H9 (cell line): ENCODE data around the gene STK11IP. TPM values are rescaled to one million over a fixed set of nuclear protein-coding genes. Genes with fewer than 3 reads are reported as not detected.

Source experiments
- DNase-seq: peaks from one replicate; pipeline ENCODE4 v3.0.0-alpha.2; 2017
- H2AFZ ChIP-seq: one replicate; pipeline ENCODE4 v1.6.1; 2013; ENCODE audit warnings: mild to moderate bottlenecking, low read length, control low read depth, moderate library complexity
- H2AK5ac ChIP-seq: 2 replicates; pipeline ENCODE4 v1.6.1; 2013; ENCODE audit warnings: low read length, control low read depth, mixed read lengths; ENCODE audit not compliant: insufficient read length
- H2BK120ac ChIP-seq: one replicate; pipeline ENCODE4 v1.6.1; 2013; ENCODE audit warnings: low read depth, mild to moderate bottlenecking, low read length, control low read depth, inconsistent platforms; ENCODE audit not compliant: poor library complexity, severe bottlenecking
- H2BK12ac ChIP-seq: 2 replicates; pipeline ENCODE4 v1.6.1; 2013; ENCODE audit warnings: low read length, control low read depth, mixed read lengths, low read depth; ENCODE audit not compliant: insufficient read length
- H2BK15ac ChIP-seq: 2 replicates; pipeline ENCODE4 v1.6.1; 2013; ENCODE audit warnings: low read depth, low read length, control low read depth
- H2BK20ac ChIP-seq: one replicate; pipeline ENCODE4 v1.6.1; 2013; ENCODE audit warnings: low read depth, mild to moderate bottlenecking, low read length, control low read depth, inconsistent platforms; ENCODE audit not compliant: poor library complexity, severe bottlenecking
- H2BK5ac ChIP-seq: 2 replicates; pipeline ENCODE4 v1.6.1; 2013; ENCODE audit warnings: low read length, control low read depth, mixed read lengths; ENCODE audit not compliant: insufficient read length
- H3K14ac ChIP-seq: 2 replicates; pipeline ENCODE4 v1.6.1; 2013; ENCODE audit warnings: low read length, control low read depth; ENCODE audit not compliant: insufficient read depth
- H3K18ac ChIP-seq: 2 replicates; pipeline ENCODE4 v1.6.1; 2013; ENCODE audit warnings: low read depth, mild to moderate bottlenecking, mixed read lengths, low read length, control low read depth; ENCODE audit not compliant: insufficient read length
- H3K23ac ChIP-seq: 2 replicates; pipeline ENCODE4 v1.6.1; 2013; ENCODE audit warnings: low read length, control low read depth, mixed read lengths, low read depth; ENCODE audit not compliant: insufficient read length
- H3K23me2 ChIP-seq: 2 replicates; pipeline ENCODE4 v1.6.1; 2013; ENCODE audit warnings: low read depth, mild to moderate bottlenecking, mixed read lengths, low read length, control low read depth; ENCODE audit not compliant: insufficient read length, poor library complexity, severe bottlenecking
- H3K27ac ChIP-seq: 2 replicates; pipeline ENCODE4 v1.5.1; 2013; ENCODE audit warnings: low read length, control low read depth, mixed read lengths, low read depth; ENCODE audit not compliant: insufficient read length
- H3K27me3 ChIP-seq: 2 replicates; pipeline ENCODE4 v1.6.1; 2013; ENCODE audit warnings: low read length, control low read depth, inconsistent platforms; ENCODE audit not compliant: insufficient read depth
- H3K4ac ChIP-seq: 2 replicates; pipeline ENCODE4 v1.6.1; 2013; ENCODE audit warnings: low read depth, mild to moderate bottlenecking, control low read depth, inconsistent platforms, low read length, moderate library complexity
- H3K4me1 ChIP-seq: 2 replicates; pipeline ENCODE4 v1.6.1; 2013; ENCODE audit warnings: low read length, control low read depth, inconsistent platforms; ENCODE audit not compliant: insufficient read depth
- H3K4me2 ChIP-seq: 2 replicates; pipeline ENCODE4 v1.6.1; 2013; ENCODE audit warnings: low read length, control low read depth, mixed read lengths; ENCODE audit not compliant: insufficient read length, insufficient read depth
- H3K56ac ChIP-seq: 2 replicates; pipeline ENCODE4 v1.6.1; 2013; ENCODE audit warnings: low read depth, mild to moderate bottlenecking, mixed read lengths, low read length, control low read depth; ENCODE audit not compliant: insufficient read length
- H3K79me1 ChIP-seq: 2 replicates; pipeline ENCODE4 v1.6.1; 2013; ENCODE audit warnings: low read depth, mild to moderate bottlenecking, moderate library complexity, low read length, control low read depth, inconsistent platforms; ENCODE audit not compliant: insufficient read depth, poor library complexity, severe bottlenecking
- H3K79me2 ChIP-seq: 2 replicates; pipeline ENCODE4 v1.6.1; 2013; ENCODE audit warnings: low read length, control low read depth, inconsistent platforms; ENCODE audit not compliant: insufficient read depth
- H3K9ac ChIP-seq: 2 replicates; pipeline ENCODE4 v1.6.1; 2013; ENCODE audit warnings: low read length, control low read depth, mixed read lengths; ENCODE audit not compliant: insufficient read length; ENCODE audit errors: extremely low read depth
- H3K9me3 ChIP-seq: one replicate; pipeline ENCODE4 v1.6.1; 2013; ENCODE audit warnings: low read depth, low read length, inconsistent platforms; ENCODE audit not compliant: control insufficient read depth
- H3T11ph ChIP-seq: one replicate; pipeline ENCODE4 v1.6.1; 2013; ENCODE audit warnings: mild to moderate bottlenecking, low read length, control low read depth, inconsistent platforms
- H4K20me1 ChIP-seq: one replicate; pipeline ENCODE4 v1.6.1; 2013; ENCODE audit not compliant: control insufficient read depth, insufficient read length, insufficient read depth
- H4K5ac ChIP-seq: 2 replicates; pipeline ENCODE4 v1.6.1; 2013; ENCODE audit warnings: low read depth, mild to moderate bottlenecking, mixed read lengths, low read length, control low read depth; ENCODE audit not compliant: insufficient read length
- H4K8ac ChIP-seq: replicated peaks from 2 replicates; pipeline ENCODE4 v1.6.1; 2013; ENCODE audit warnings: low read length, control low read depth, mixed read lengths, low read depth; ENCODE audit not compliant: insufficient read length
- H4K91ac ChIP-seq: 2 replicates; pipeline ENCODE4 v1.6.1; 2013; ENCODE audit warnings: low read depth, mild to moderate bottlenecking, moderate library complexity, mixed read lengths, low read length, control low read depth; ENCODE audit not compliant: insufficient read length
- H3K27ac Mint-ChIP-seq, 3 experiments: 2 replicates in 2 of 3; 3 replicates in 1 of 3; pipeline ENCODE4 v1.8.0; 2020 to 2021; ENCODE audit warnings: mixed read lengths in 3 of 3, mild to moderate bottlenecking in 1 of 3, moderate library complexity in 1 of 3
- H3K27me3 Mint-ChIP-seq: 2 replicates; pipeline ENCODE4 v1.8.0; 2021; ENCODE audit warnings: low read depth, mild to moderate bottlenecking, moderate library complexity, mixed read lengths
- H3K36me3 Mint-ChIP-seq, 3 experiments: 2 replicates in 2 of 3; 3 replicates in 1 of 3; pipeline ENCODE4 v1.8.0; 2020 to 2021; ENCODE audit warnings: low read depth in 3 of 3, mixed read lengths in 3 of 3; ENCODE audit not compliant: insufficient read depth in 1 of 3
- H3K4me1 Mint-ChIP-seq, 2 experiments: 2 replicates each; pipeline ENCODE4 v1.8.0; 2020; ENCODE audit warnings: mixed read lengths in 2 of 2
- H3K4me3 Mint-ChIP-seq, 2 experiments: 2 replicates in 1 of 2; 3 replicates in 1 of 2; pipeline ENCODE4 v1.8.0; 2020 to 2021; ENCODE audit warnings: mild to moderate bottlenecking in 2 of 2, mixed read lengths in 2 of 2, moderate library complexity in 1 of 2
- H3K9me3 Mint-ChIP-seq, 2 experiments: 2 replicates in 1 of 2; 3 replicates in 1 of 2; pipeline ENCODE4 v1.8.0; 2020; ENCODE audit warnings: mild to moderate bottlenecking in 2 of 2, mixed read lengths in 2 of 2, moderate library complexity in 1 of 2
- CTCF ChIP-seq: fragments of 200-600 bp; sonication (generic); conservative IDR thresholded peaks from 3 replicates; pipeline ENCODE4 v1.8.0; 2021; ENCODE audit warnings: antibody characterized with exemption, mild to moderate bottlenecking
- WGBS: extraction: QIAGEN DNeasy Blood & Tissue Kit; methylation state at CpG from one replicate; pipeline ENCODE4 v1.1.7; 2013; ENCODE audit warnings: missing lambda C conversion rate, low lambda C conversion rate, mixed read lengths; ENCODE audit not compliant: insufficient read length; ENCODE audit errors: extremely low coverage; 5-methylcytosine and 5-hydroxymethylcytosine counted together
- total RNA-seq: library from RNA; stranded (reverse); gene quantifications from 2 replicates; pipeline ENCODE4 v1.2.1, GENCODE V29; 2021

STK11IP gene
- total RNA-seq, 1 experiment from 2014 or later: 31.1 TPM

GRCh38 chr2:219571311-219572236 lies 26.1 kb upstream of the STK11IP start, which contains the start of gene OBSL1:
TSS of gene OBSL1 (minus strand) at chr2:219571539. CDS start at chr2:219571232, 307 bp downstream.
- H4K20me1 ChIP-seq: no peaks in the 10 kb centered on the region
- Mint-ChIP-seq H3K27me3 (peaks cover 18% of the 10 kb centered on the region), H3K4me3 (peak within 1 kb of the TSS; percentile 69 to 75), H3K27ac (peak within 1 kb of the TSS in 2 of 3 experiments; percentile 22 to 64; a peak in 4 of 7 replicates), H3K9me3 (no peaks in the 10 kb centered on the region; a peak in 2 of 5 replicates), H3K36me3 (peaks cover 28 to 34% (median 33%) of the 10 kb centered on the region in 3 experiments), H3K4me1 (peaks cover 43 to 56% of the 10 kb centered on the region in 2 experiments)
- no peak within 1 kb of the TSS for H3K4ac ChIP-seq
- H2BK15ac ChIP-seq: no peak within 1 kb of the TSS
- no peak within 1 kb of the TSS for H2BK120ac ChIP-seq
- H2AK5ac ChIP-seq: no peak within 1 kb of the TSS
- H2BK20ac ChIP-seq: no peak within 1 kb of the TSS
- H3K27ac ChIP-seq: no peak within 1 kb of the TSS
- H3K14ac ChIP-seq: peak within 1 kb of the TSS; percentile 40
- no peak within 1 kb of the TSS for H4K91ac ChIP-seq
- H3K79me2 ChIP-seq: no peaks in the 10 kb centered on the region
- H3K23ac ChIP-seq: no peak within 1 kb of the TSS
- peak within 1 kb of the TSS; percentile 9 for H3K18ac ChIP-seq
- no peak within 1 kb of the TSS for H4K5ac ChIP-seq
- H2BK5ac ChIP-seq: no peak within 1 kb of the TSS
- H2AFZ ChIP-seq: no peak within 1 kb of the TSS
- DNase-seq: peak; percentile 94
- peaks cover 7% of the 10 kb centered on the region for H3K23me2 ChIP-seq
- H3K4me2 ChIP-seq: peak within 1 kb of the TSS; percentile 33
- no peaks in the 10 kb centered on the region for H3K79me1 ChIP-seq
- no peak for TF ChIP-seq CTCF
- no peak within 1 kb of the TSS for H3T11ph ChIP-seq
- H3K56ac ChIP-seq: no peak within 1 kb of the TSS
- H4K8ac ChIP-seq: no peak within 1 kb of the TSS
- H3K4me1 ChIP-seq: peaks cover 3% of the 10 kb centered on the region; the same call in 1 of the 2 replicates
- H3K27me3 ChIP-seq: no peaks in the 10 kb centered on the region; the same call in 1 of the 2 replicates
- no CpG with 5 or more reads among the region's 42 CpGs for WGBS
- H3K9me3 ChIP-seq: no peaks in the 10 kb centered on the region
- H3K9ac ChIP-seq: peak within 1 kb of the TSS; percentile 39
- H2BK12ac ChIP-seq: no peak within 1 kb of the TSS
